ENCODE data around the gene LIMK2. TPM values are rescaled to one million over a fixed set of nuclear protein-coding genes. Genes with fewer than 3 reads are reported as not detected.
"Not testable (repeated sequence)": the region's sequence is repeated elsewhere in the genome, so short reads cannot be mapped to it uniquely, and the experiment has no call there.

LIMK2 gene
- total RNA-seq, result 10 to 100 TPM; 32.2 to 47.3 TPM

DNA sequence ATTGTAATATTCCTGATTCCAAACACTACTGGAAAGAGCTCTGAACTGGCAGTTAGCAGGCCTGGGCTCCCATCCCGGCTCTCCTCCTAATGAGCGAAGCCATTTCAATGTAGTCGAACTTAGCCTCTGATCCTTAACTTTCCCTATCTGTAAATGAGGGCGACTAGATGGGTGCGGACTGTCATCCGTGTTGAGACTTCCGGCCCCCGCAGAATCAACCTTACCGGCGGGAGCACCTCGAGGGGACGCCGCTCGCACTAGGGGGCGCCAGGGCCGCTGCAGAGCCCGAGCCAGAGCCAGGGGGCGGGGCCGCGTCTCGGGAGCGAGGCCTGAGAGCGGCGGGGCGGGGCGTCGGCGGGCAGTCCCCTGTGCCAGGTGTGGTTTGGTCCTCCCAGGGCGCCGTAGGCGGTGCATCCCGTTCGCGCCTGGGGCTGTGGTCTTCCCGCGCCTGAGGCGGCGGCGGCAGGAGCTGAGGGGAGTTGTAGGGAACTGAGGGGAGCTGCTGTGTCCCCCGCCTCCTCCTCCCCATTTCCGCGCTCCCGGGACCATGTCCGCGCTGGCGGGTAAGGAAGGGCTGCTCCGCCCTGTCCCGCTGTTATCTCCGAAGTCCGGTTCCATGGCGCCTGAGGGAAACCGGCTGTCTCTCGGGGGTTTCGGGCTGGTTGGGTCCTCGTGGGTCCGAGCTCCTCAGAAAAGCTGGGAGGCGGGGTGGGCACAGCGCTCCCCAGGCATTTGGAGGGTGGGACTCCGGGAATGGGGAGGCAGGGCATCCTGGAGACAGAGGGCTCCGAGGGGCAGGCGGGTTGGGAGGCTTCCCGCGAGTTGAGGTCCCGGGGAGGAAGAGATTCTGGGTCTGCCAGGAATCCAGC is at the start of gene LIMK2:
LIMK2 (plus strand) TSS at position 437 of the 869 bp plus-strand sequence; CDS start at position 548, 111 bp downstream.
- Mint-ChIP-seq H3K4me3 (peak within 1 kb of the TSS; percentile 81), H3K36me3 (peaks cover 13% of the 10 kb centered on the region), H3K9me3 (ENCODE audit: low read depth) (no peaks in the 10 kb centered on the region), H3K4me1 (peaks cover 36% of the 10 kb centered on the region), H3K27ac (peak within 1 kb of the TSS; percentile 88), H3K27me3 (no peaks in the 10 kb centered on the region)
- CTCF ChIA-PET, result interaction anchor here (0.6 to 6.0 kb wide), 29 partner anchors 9 to 209 kb away, joined by 3 to 62 read pairs (median 4); partner anchors contain the start of genes PIK3IP1, RNF185 and SELENOM
- DNase-seq (peak; percentile 98), ATAC-seq (peak; percentile 98)

DNA sequence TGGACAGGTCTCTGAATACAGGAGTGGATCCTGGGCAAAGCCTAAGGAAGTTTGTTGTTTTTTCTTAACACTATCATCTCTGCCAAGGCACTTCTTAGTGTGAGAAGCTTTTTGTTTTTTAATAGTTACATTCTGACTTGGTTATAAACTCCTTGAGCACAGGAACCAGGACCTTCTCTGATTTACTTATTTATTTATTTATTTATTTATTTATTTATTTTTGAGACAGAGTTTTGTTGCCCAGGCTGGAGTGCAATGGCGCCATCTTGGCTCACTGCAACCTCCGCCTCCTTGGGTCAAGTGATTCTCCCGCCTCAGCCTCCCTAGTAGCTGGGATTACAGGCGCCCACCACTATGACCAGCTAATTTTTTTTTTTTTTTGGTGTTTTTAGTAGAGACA is 41.1 kb upstream of the LIMK2 start:
- Mint-ChIP-seq H3K27ac (no peak overlapping the region), H3K27me3 (no peaks in the 10 kb centered on the region), H3K4me1 (peaks cover 19% of the 10 kb centered on the region), H3K36me3 (peaks cover 9% of the 10 kb centered on the region), H3K4me3 (no peak overlapping the region), H3K9me3 (ENCODE audit: low read depth) (no peaks in the 10 kb centered on the region)
- CTCF ChIA-PET, result interaction anchor here (0.8 to 0.9 kb wide), 2 partner anchors 18 to 36 kb away, joined by 3 to 4 read pairs; no protein-coding TSS in a partner anchor
- DNase-seq (no peak), ATAC-seq (no peak)

DNA sequence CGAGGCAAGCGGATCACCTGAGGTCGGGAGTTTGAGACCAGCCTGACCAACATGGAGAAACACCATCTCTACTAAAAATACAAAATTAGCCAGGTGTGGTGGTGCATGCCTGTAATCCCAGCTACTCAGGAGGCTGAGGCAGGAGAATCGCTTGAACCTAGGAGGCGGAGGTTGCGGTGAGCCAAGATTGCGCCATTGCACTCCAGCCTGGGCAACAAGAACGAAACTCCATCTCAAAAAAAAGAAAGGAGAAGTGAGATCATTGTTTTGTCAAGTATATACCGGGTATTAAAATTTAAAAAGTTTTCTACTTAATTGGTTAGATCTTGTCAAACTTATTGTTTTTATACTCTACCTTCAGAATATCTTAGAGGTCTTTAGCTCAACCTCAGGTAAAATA is 40.4 kb upstream of the LIMK2 start:
- H3K4me1 Mint-ChIP-seq, result peaks cover 19% of the 10 kb centered on the region
- not testable (repeated sequence) for ATAC-seq; H3K27me3 Mint-ChIP-seq; H3K36me3 Mint-ChIP-seq; H3K27ac Mint-ChIP-seq; DNase-seq; H3K4me3 Mint-ChIP-seq; H3K9me3 Mint-ChIP-seq (ENCODE audit: low read depth)
- CTCF ChIA-PET, result interaction anchor here (0.8 kb wide), 1 partner anchor 36 kb away, joined by 3 read pairs; no protein-coding TSS in a partner anchor

DNA sequence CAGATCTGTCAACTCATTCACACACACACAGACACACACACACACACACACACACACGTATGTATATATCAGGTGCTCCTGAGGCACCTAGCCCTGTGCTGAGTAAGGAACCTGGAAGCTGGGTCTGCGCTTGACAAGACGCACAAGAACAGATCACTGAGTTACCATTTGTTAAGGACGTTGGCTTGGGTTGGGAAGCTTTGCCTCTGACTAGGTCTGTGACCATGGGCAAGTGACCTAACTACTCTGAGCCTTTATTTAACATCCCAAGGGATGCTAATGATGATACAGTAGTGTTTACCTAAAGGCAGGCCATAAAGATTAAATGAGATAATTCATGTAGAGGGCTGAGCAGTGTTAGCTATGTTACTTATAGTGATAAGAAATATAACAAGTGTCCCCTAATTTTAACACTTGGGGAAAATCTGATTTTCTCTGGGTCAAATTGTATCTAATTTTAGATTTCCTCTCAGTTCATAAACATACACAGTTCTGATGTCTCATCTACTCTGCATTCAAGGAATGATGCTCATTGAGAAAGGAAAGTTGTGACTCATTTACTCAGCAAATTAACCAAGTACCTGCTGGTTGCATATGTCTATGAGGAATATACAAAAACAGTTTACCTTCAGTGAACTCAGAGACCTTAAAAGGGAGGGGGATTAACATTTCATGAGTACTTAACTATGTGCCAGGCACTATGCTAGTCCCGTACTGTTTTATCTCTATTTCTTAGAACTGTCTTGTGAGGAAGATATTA is 38.5 kb upstream of the LIMK2 start:
- peaks cover 18% of the 10 kb centered on the region for H3K4me1 Mint-ChIP-seq
- no peak for DNase-seq
- peak; percentile 61 for ATAC-seq
- H3K27me3 Mint-ChIP-seq, result no peaks in the 10 kb centered on the region
- H3K9me3 Mint-ChIP-seq (ENCODE audit: low read depth), result no peaks in the 10 kb centered on the region
- no peak overlapping the region for H3K27ac Mint-ChIP-seq
- CTCF ChIA-PET, result interaction anchor here (0.9 to 1.0 kb wide), 2 partner anchors 9 to 15 kb away, joined by 3 read pairs; no protein-coding TSS in a partner anchor
- H3K4me3 Mint-ChIP-seq, result no peak overlapping the region
- peaks cover 3% of the 10 kb centered on the region for H3K36me3 Mint-ChIP-seq

DNA sequence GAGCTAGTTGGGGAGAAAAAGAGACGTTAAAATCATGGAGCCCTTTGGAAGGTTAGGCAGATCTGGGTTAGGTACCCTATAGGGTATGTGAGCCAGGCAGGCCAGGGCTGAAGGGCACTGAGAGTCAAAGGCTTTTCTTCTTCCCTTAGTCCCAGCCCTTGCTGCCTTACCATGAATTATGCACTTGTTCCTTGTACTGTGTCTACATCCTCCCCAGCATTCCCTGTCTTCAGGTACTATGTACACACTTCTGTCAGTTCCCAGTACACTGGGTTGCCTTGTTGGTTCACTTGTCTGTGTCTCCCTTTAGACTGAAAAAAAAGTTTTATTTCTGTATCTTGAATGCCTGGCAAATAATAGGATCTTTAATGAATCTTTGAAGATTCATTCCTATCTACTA is 35.2 kb upstream of the LIMK2 start:
- Mint-ChIP-seq H3K36me3 (peaks cover 8% of the 10 kb centered on the region), H3K9me3 (ENCODE audit: low read depth) (no peaks in the 10 kb centered on the region), H3K4me1 (peaks cover 16% of the 10 kb centered on the region), H3K27me3 (no peaks in the 10 kb centered on the region), H3K27ac (no peak overlapping the region), H3K4me3 (no peak overlapping the region)
- DNase-seq, result no peak
- CTCF ChIA-PET, result no interaction called here
- no peak for ATAC-seq

DNA sequence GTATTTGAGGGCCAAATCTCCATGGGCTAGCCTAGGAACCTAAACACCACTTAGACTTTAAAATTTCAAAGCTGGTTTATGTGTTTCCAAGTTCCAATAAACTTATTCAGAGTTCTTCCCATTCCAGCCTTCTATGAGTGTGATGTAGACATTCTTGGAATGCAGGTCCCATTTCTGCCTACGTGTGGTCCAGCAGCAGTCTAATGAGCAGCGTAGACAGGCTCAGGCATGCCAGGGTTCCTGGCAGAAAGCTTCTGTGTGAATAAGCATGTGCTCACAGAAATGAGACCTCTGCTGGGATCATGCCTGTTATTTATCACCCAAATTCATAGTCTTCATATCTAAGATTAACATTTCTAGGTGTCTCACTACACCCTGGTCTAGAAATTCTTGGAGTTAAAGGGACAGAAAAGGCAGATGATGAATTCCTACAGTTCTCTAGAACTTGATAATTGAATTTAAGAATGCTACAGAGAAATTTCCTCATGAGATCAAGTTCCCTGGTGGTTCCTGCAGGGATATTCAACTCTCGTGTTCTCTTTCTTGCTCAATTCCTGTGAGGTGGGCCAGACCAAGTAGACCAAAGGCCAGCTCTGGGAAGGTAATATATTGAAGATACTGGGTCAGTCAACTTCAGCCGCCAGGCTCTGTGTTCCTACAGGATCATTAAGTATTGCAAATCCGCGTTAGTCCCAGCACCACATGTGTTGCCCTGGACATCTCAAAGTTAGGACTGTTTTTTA is 34.5 kb upstream of the LIMK2 start:
- Mint-ChIP-seq H3K4me3 (no peak overlapping the region), H3K27me3 (no peaks in the 10 kb centered on the region), H3K27ac (no peak overlapping the region), H3K36me3 (peaks cover 10% of the 10 kb centered on the region), H3K4me1 (peaks cover 13% of the 10 kb centered on the region), H3K9me3 (ENCODE audit: low read depth) (no peaks in the 10 kb centered on the region)
- ATAC-seq (no peak), DNase-seq (no peak)
- CTCF ChIA-PET, result interaction anchor here (0.7 kb wide), 1 partner anchor 93 kb away, joined by 3 read pairs; no protein-coding TSS in a partner anchor

DNA sequence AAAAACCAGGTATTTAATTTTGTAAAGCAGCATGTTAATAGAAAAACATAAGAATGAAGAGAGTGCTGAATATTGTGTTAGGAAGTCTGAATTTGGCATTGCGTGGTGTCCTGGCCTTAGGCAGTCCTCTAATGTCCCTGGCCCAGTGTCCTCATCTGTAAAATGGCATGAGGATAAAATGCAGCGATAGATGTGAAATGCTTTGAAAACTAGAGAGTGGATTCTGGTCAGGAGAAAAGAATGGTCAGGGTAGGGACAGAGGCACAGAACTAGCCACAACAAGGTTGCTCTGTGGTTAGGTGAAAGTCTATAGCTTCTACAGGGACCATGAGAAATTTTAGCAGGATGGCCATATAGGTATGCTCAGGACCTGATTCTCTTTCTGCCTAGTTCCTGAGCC is 33.2 kb upstream of the LIMK2 start:
- Mint-ChIP-seq H3K9me3 (ENCODE audit: low read depth) (no peaks in the 10 kb centered on the region), H3K4me3 (no peak overlapping the region), H3K4me1 (peaks cover 3% of the 10 kb centered on the region), H3K36me3 (peaks cover 14% of the 10 kb centered on the region), H3K27me3 (no peaks in the 10 kb centered on the region), H3K27ac (no peak overlapping the region)
- no peak for ATAC-seq
- CTCF ChIA-PET, result no interaction called here
- no peak for DNase-seq

DNA sequence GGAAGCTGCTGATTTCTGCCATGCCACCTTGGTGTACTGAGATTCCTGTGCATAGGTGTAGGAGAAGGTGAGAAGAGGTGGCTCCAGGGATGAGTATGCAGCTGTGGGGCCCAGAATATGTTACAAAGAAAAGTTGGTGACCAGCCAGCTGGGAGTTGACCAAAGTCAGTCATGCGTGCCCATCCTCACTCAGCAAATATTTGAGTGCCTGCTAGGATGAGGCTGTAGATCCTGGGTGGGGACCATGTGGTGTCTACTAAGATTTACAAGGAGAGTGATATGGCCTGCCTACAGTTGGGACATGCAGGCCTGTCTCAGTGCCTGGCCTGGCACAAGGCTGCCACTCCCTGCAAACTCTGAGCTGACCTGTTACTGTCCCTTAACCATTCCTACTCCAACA is 32.8 kb upstream of the LIMK2 start:
- H3K27ac Mint-ChIP-seq, result no peak overlapping the region
- no peaks in the 10 kb centered on the region for H3K4me1 Mint-ChIP-seq
- no peaks in the 10 kb centered on the region for H3K9me3 Mint-ChIP-seq (ENCODE audit: low read depth)
- CTCF ChIA-PET, result no interaction called here
- DNase-seq (no peak), ATAC-seq (no peak)
- H3K4me3 Mint-ChIP-seq, result no peak overlapping the region
- H3K27me3 Mint-ChIP-seq, result no peaks in the 10 kb centered on the region
- H3K36me3 Mint-ChIP-seq, result peaks cover 16% of the 10 kb centered on the region

DNA sequence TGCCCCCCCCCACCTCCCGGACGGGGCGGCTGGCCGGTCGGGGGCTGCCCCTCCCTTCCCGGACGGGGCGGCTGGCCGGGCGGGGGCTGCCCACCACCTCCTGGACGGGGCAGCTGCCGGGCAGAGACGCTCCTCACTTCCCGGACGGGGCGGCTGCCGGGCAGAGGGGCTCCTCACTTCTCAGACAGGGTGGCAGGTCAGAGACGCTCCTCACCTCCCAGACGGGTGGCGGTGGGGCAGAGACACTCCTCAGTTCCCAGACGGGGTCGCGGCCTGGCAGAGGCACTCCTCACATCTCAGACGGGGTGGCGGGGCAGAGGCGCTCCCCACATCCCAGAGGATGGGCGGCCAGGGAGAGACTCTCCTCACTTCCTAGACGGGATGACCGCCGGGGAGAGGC is 28.1 kb upstream of the LIMK2 start:
- ATAC-seq, result no peak
- Mint-ChIP-seq H3K4me1 (no peaks in the 10 kb centered on the region), H3K4me3 (no peak overlapping the region), H3K36me3 (peaks cover 25% of the 10 kb centered on the region), H3K27me3 (no peaks in the 10 kb centered on the region), H3K27ac (no peak overlapping the region), H3K9me3 (ENCODE audit: low read depth) (no peaks in the 10 kb centered on the region)
- CTCF ChIA-PET, result no interaction called here
- no peak for DNase-seq

DNA sequence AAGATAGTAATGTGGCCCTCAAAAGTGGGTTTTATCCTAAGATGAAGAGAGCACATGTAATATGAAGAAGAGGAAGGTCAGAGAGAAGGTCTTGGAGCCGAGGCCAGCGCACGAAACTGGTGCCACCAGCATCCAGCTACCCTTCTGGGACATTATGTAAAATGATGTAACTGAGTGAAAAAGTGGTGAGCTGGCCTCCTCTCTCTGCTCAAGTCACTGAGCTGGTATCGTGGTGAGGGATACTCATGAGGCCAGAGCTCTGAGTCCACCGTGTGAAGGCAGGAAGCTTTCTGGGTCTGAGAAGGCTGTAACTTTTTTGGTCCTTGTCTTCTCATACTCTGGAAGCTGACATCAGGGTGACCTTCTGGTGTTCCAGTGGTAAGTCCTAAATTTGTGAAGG is 27.0 kb upstream of the LIMK2 start:
- no peak for ATAC-seq
- Mint-ChIP-seq H3K4me3 (no peak overlapping the region), H3K4me1 (no peaks in the 10 kb centered on the region), H3K9me3 (ENCODE audit: low read depth) (no peaks in the 10 kb centered on the region), H3K36me3 (peaks cover 28% of the 10 kb centered on the region), H3K27ac (no peak overlapping the region), H3K27me3 (no peaks in the 10 kb centered on the region)
- CTCF ChIA-PET, result no interaction called here
- no peak for DNase-seq

DNA sequence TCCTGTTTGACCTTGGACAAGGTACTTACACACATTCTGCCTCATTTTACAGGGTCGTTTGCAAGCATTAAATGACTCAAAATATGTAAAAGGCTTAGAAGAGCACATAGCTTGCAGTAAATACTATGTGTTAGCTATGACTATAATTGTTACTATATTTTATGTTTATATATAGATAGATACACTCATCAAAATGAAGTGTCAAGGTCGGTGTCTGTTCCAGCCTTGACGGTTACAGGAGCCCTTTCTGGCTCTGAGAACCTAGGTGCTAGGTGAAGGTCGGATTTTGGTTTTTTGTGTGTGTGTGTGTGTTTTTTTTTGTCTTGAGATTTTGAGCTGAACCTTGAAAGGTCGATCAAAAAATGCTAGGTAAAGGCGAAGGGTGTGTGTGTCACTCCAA is 24.5 kb upstream of the LIMK2 start:
- ATAC-seq (no peak), DNase-seq (no peak)
- H3K9me3 Mint-ChIP-seq (ENCODE audit: low read depth), result no peaks in the 10 kb centered on the region
- no peaks in the 10 kb centered on the region for H3K4me1 Mint-ChIP-seq
- H3K27me3 Mint-ChIP-seq, result no peaks in the 10 kb centered on the region
- no peak overlapping the region for H3K4me3 Mint-ChIP-seq
- CTCF ChIA-PET, result no interaction called here
- no peak overlapping the region for H3K27ac Mint-ChIP-seq
- H3K36me3 Mint-ChIP-seq, result peaks cover 19% of the 10 kb centered on the region

DNA sequence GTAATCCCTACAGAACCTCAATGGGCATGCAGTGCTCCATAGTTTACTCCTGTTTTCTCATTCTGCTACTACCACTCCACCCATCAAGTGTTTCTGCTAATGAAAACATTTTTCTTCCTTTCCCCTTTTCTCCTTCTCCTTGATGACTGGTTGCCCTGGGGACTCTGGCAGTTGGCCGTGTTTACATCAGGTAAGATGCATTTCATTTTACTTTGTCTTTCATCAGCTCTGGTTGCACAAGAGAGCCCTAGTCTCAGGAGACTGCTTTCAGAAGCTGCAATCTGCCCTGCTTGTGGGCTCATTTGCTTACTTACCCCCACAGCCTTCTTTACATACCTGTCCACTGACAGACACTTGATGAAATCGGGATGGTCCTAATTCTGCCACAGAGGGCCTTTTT is 19.6 kb upstream of the LIMK2 start:
- Mint-ChIP-seq H3K36me3 (peaks cover 6% of the 10 kb centered on the region), H3K27me3 (no peaks in the 10 kb centered on the region), H3K4me1 (no peaks in the 10 kb centered on the region), H3K27ac (no peak overlapping the region), H3K9me3 (ENCODE audit: low read depth) (no peaks in the 10 kb centered on the region), H3K4me3 (no peak overlapping the region)
- ATAC-seq (no peak), DNase-seq (no peak)
- CTCF ChIA-PET, result interaction anchor here (1.0 kb wide), 2 partner anchors 19 to 85 kb away, joined by 3 to 5 read pairs; partner anchors contain the start of gene SELENOM

DNA sequence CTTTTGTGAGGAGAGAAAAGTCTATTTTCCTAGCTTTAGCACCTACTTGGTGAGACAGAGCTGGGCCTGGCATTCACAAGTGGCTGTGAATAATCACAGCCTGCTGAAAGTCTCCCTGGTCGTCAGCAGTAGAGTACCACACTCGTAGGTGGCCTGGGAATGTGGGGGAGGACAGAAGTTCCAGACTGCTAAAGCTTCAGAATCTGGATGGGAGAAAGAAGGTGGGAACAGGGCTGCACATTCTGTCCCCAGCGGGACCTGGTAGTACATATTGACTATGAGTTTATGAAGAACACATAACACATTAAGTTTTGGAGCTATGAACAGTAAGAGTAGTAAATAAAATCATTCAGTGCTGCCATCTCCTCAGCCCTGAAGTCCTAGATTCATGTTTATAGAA is 19.0 kb upstream of the LIMK2 start:
- no peaks in the 10 kb centered on the region for H3K9me3 Mint-ChIP-seq (ENCODE audit: low read depth)
- no peak overlapping the region for H3K4me3 Mint-ChIP-seq
- DNase-seq (no peak), ATAC-seq (no peak)
- no peaks in the 10 kb centered on the region for H3K27me3 Mint-ChIP-seq
- H3K27ac Mint-ChIP-seq, result no peak overlapping the region
- CTCF ChIA-PET, result interaction anchor here (0.7 kb wide), 1 partner anchor 133 kb away, joined by 3 read pairs; no protein-coding TSS in a partner anchor
- H3K36me3 Mint-ChIP-seq, result peaks cover 2% of the 10 kb centered on the region
- H3K4me1 Mint-ChIP-seq, result no peaks in the 10 kb centered on the region

All from activated CD8-positive, alpha-beta memory T cell treated with anti-CD3 and anti-CD28 coated beads, Interleukin-2, amount 10 ng/mL, durations not matched to agents 7 days and 5 days (primary cell).